Ovary (tissue), 9 donors: ENCODE results near the gene SLC23A1. TPM values are rescaled to one million over a fixed set of nuclear protein-coding genes. Genes with fewer than 3 reads are reported as not detected.

ENCODE experiments used
- DNase-seq, 5 donors: peaks; one replicate each; pipeline ENCODE4 v3.0.0-alpha.2; 2019 to 2020
- H3K27ac ChIP-seq, 2 donors: fragments of 200-600 bp; one replicate each; pipeline versions ENCODE4 v1.5.1 to v1.8.0; 2019 to 2022
- H3K27me3 ChIP-seq: fragments of 200-600 bp; one replicate; pipeline ENCODE4 v1.8.0; 2022
- H3K36me3 ChIP-seq: fragments of 200-600 bp; sonication (generic); one replicate; pipeline ENCODE4 v1.5.1; 2019
- H3K4me1 ChIP-seq: one replicate; pipeline ENCODE4 v1.8.1; 2013; ENCODE audit warnings: mild to moderate bottlenecking, moderate library complexity; ENCODE audit not compliant: insufficient read depth
- H3K4me3 ChIP-seq: fragments of 200-600 bp; sonication (generic); one replicate; pipeline ENCODE4 v1.5.1; 2017
- H3K9me3 ChIP-seq, 2 donors: fragments of 200-600 bp in 1 of 2; sonication (generic) in 1 of 2; one replicate each; pipeline versions ENCODE4 v1.5.1 to v1.8.1; 2013 to 2019; ENCODE audit warnings: mild to moderate bottlenecking in 1 of 2, moderate library complexity in 1 of 2
- EP300 ChIP-seq: sonication (generic); formaldehyde crosslinking; IDR thresholded peaks from one replicate; pipeline ENCODE4 v1.6.1; 2017; ENCODE audit warnings: antibody characterized with exemption
- POLR2A ChIP-seq: fragments of 450-650 bp; IDR thresholded peaks from one replicate; pipeline ENCODE4 v1.6.1; 2017; ENCODE audit warnings: antibody characterized with exemption, mild to moderate bottlenecking, moderate library complexity
- WGBS, 3 donors: extraction: QIAGEN DNeasy Blood & Tissue Kit in 1 of 3; methylation state at CpG; one replicate each; pipeline versions ENCODE4 v1.1.5 to v1.1.7; 2013 to 2017; 5-methylcytosine and 5-hydroxymethylcytosine counted together
- intact Hi-C, 4 donors: fragments of 100-400 bp; cut with DNase I; formaldehyde crosslinking; loops; one replicate each; pipeline versions ENCODE4 v1.11.0 to v1.15.1; 2022 to 2023
- polyA plus RNA-seq, 2 donors: library from polyadenylated mRNA; stranded (reverse); fragments of 200-250 nt in 1 of 2; fragments of 350-450 nt in 1 of 2; fragmentation: Illumina TruSeq in 1 of 2; extraction: RNeasy Lipid Tissue Mini Kit (QIAGEN cat#74804) in 1 of 2; gene quantifications; one replicate each; pipeline ENCODE4 v1.2.3, GENCODE V29; 2013 to 2014
- total RNA-seq, 7 donors: library from RNA; depleted of rRNA in 2 of 7; stranded (reverse); fragments of >200 nt in 2 of 7; fragmentation: NEBNext Ultra II Directional in 3 of 7; extraction: Animal tissue kit (Norgen Biotek cat#: 25700) in 3 of 7; gene quantifications; one replicate each; pipeline versions ENCODE4 v1.1.0 to v1.2.4, GENCODE V29; 2016 to 2023
- TF ChIP-seq, protein P1 (sequence below), 3 donors: fragments of 450-650 bp in 2 of 3; fragments of 200-600 bp in 1 of 3; IDR thresholded peaks; one replicate each; pipeline versions ENCODE4 v1.5.1 to v1.8.0; 2016 to 2022; ENCODE audit warnings: antibody characterized with exemption in 3 of 3, mild to moderate bottlenecking in 1 of 3
- donor health status: DM: no; HTN: no; CAD: no; lungs with moderate emphysema.
- donor health status: DM: no; HTN: no; CAD: no.
- donor health status: Bipolar disorder and iron deficiency.
- donor health status: DM: yes; HTN: yes; CAD: no.
- donor health status: DM: no; HTN: no; CAD: no.
- donor health status: DM: yes; HTN: yes; CAD: no.

SLC23A1 gene
- total and polyA plus RNA-seq, 9 donors: 0.05 to 14.5 (median 1.1) TPM; not detected in 3

DNA sequence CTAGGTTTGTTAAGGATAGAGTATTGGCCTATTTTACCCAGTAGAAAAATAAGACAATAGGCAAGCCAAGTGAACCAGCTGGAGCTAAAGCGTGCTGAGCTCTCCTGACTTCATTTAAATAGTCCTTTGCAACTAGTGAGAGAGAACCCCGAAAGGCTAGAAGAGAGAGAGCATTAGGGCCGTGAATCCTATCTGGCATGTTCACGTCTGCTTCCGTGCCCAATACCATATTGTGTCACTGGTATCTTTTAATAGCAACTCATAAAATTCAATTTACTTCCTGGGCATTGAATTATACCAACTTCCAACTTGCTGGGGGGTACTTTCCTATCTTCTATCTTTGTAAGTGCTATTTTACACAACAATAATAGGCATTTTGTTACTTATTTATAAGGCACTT lies 42.4 kb upstream of the SLC23A1 start:
- no peak for DNase-seq
- no peak overlapping the region for H3K4me3 ChIP-seq
- no peaks in the 10 kb centered on the region for H3K9me3 ChIP-seq
- TF ChIP-seq EP300 (no peak), POLR2A (no peak)
- TF ChIP-seq, protein P1, sequence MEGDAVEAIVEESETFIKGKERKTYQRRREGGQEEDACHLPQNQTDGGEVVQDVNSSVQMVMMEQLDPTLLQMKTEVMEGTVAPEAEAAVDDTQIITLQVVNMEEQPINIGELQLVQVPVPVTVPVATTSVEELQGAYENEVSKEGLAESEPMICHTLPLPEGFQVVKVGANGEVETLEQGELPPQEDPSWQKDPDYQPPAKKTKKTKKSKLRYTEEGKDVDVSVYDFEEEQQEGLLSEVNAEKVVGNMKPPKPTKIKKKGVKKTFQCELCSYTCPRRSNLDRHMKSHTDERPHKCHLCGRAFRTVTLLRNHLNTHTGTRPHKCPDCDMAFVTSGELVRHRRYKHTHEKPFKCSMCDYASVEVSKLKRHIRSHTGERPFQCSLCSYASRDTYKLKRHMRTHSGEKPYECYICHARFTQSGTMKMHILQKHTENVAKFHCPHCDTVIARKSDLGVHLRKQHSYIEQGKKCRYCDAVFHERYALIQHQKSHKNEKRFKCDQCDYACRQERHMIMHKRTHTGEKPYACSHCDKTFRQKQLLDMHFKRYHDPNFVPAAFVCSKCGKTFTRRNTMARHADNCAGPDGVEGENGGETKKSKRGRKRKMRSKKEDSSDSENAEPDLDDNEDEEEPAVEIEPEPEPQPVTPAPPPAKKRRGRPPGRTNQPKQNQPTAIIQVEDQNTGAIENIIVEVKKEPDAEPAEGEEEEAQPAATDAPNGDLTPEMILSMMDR (IDR thresholded peaks at IDR 0.05): no peak
- H3K36me3 ChIP-seq: no peaks in the 10 kb centered on the region
- H3K27me3 ChIP-seq: no peaks in the 10 kb centered on the region
- no peak overlapping the region for H3K27ac ChIP-seq
- no peaks in the 10 kb centered on the region for H3K4me1 ChIP-seq
- WGBS, 3 donors: 88 to 92% (median 89%) methylated on average over 5 of the region's 5 CpGs
- intact Hi-C loops: loop anchor here in 3 of 4 donors (2.0 to 10.0 kb wide), 3 partner anchors 209 to 339 kb away; no protein-coding TSS in a partner anchor

DNA sequence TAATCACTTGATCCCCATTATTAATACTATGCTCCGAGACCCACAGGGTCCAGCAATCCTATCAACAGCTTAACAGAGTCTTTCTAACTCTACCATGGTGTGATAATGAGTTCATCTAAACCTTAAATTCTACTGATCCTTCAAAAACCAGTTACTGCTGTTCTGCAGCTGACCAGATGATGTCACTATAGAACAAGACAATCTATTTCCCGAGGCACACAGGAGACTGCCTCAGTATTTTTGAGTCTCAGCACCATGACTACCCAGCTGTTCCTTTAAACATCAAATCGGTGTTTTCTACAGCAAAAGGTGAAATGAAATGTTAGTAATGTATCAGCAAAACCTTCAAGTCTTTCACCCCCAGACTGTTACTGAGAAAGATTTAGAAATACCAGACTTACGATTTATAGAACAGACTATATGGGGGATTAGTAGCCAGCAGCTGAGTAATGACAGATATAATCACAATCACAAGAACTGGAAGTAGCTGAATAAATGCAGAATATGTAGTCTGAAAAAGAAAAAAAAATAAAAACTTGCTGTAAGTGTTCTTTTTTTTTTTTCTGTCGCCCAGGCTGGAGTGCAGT lies 39.3 kb upstream of the SLC23A1 start:
- no peaks in the 10 kb centered on the region for H3K27me3 ChIP-seq
- TF ChIP-seq, protein P1 (IDR thresholded peaks at IDR 0.05): peak; percentile 55 to 66 (median 58)
- no peak for TF ChIP-seq POLR2A
- H3K27ac ChIP-seq: no peak overlapping the region
- no peaks in the 10 kb centered on the region for H3K36me3 ChIP-seq
- peaks cover 1% of the 10 kb centered on the region for H3K4me1 ChIP-seq
- H3K4me3 ChIP-seq: no peak overlapping the region
- intact Hi-C loops: loop anchor here (1.0 to 10.0 kb wide), 5 partner anchors 91 to 342 kb away; no protein-coding TSS in a partner anchor
- no peaks in the 10 kb centered on the region for H3K9me3 ChIP-seq
- 42 to 49% (median 45%) methylated on average over 5 of the region's 5 CpGs for WGBS, 3 donors
- DNase-seq: peak in 1 of 5 donors; percentile 48

DNA sequence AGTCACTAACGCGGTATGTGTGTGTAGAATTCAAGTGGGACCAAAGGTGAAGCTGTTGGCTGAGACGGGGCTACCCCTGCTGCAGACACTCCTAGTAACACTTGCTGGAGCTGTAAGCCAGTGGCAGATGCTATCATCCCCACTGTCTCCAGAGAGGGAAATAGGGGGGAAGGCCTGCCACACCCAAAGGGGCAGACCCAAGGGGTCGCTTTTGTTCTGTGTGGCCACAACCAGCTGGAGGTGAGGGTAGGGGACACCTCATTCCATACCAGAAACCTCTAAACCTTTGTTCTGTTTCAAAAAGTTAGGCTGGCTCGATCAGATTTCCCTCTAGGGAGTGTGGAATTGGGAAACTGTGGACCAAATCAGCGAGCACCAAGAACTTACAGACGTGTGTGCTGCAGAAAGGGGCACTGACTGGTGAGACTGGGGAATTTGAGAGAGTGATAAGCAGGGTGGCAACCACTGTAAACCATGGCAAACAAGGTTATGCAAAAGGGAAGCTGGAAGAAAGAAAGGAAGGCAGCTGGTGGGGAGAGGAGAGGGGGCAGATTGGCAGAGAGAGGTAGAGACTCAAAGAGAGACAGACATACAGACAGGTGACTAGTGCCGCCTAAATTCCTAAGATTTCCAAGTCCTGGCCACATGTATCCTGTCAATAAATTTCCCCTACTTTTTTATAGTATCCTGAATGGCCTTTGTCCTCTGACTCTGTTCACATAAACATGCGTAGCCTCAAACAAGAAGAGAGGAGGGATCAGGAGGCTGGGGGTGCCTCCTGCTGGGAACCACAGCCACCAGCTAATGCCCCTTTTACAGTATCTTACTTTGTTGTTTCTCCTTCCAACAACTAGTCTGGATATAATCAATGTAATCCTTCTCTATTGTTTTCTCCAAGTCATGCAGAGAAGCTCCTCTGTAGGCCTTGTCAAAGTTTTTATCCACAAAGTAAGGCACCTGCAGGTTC lies 36.4 kb upstream of the SLC23A1 start:
- Histone ChIP-seq H3K27ac (no peak overlapping the region), H3K27me3 (no peaks in the 10 kb centered on the region), H3K36me3 (no peaks in the 10 kb centered on the region), H3K4me1 (peaks cover 5% of the 10 kb centered on the region), H3K4me3 (no peak overlapping the region), H3K9me3 (no peaks in the 10 kb centered on the region)
- WGBS, 3 donors: 83 to 87% (median 84%) methylated on average over 9 of the region's 9 CpGs
- no peak for DNase-seq
- intact Hi-C loops: loop anchor here in 3 of 4 donors (5.0 to 10.0 kb wide), 4 partner anchors 98 to 345 kb away; no protein-coding TSS in a partner anchor
- TF ChIP-seq POLR2A (no peak), EP300 (no peak)

DNA sequence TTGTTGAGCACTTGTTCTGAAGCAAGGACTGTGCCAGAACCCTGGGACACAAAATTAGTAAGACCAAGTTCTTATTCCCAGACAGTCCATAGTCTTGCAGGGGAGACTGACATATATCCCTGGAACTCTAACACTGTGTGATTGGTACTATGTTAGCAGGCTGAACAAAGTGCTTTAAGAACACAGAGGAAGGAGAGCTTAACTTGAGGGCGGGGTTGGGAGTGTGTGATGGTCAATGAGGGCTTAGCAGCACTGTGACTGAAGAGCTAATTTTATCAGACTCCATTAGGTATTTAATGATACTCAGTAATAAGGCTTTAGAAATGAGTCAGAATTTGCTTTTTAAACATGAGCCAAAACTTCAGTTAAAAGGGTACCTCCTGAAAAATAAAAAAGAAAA lies 35.7 kb upstream of the SLC23A1 start:
- no peaks in the 10 kb centered on the region for H3K36me3 ChIP-seq
- 88 to 96% (median 91%) methylated on average over 1 of the region's 1 CpG for WGBS, 3 donors
- DNase-seq: no peak
- no peak overlapping the region for H3K4me3 ChIP-seq
- intact Hi-C loops: loop anchor here in 1 of 4 donors (5.0 kb wide), 1 partner anchor 99 kb away; no protein-coding TSS in a partner anchor
- H3K27ac ChIP-seq: no peak overlapping the region
- no peak for TF ChIP-seq POLR2A
- no peak for TF ChIP-seq EP300
- TF ChIP-seq, protein P1 (IDR thresholded peaks at IDR 0.05): no peak
- no peaks in the 10 kb centered on the region for H3K27me3 ChIP-seq
- H3K4me1 ChIP-seq: peaks cover 5% of the 10 kb centered on the region
- no peaks in the 10 kb centered on the region for H3K9me3 ChIP-seq
